ENCODE data around the gene UBE2H.
A peak's percentile ranks its signal among the peaks of the same experiment; 100 is the strongest.
"Not testable (repeated sequence)": the region's sequence is repeated elsewhere in the genome, so short reads cannot be mapped to it uniquely, and the experiment has no call there.

UBE2H gene

DNA sequence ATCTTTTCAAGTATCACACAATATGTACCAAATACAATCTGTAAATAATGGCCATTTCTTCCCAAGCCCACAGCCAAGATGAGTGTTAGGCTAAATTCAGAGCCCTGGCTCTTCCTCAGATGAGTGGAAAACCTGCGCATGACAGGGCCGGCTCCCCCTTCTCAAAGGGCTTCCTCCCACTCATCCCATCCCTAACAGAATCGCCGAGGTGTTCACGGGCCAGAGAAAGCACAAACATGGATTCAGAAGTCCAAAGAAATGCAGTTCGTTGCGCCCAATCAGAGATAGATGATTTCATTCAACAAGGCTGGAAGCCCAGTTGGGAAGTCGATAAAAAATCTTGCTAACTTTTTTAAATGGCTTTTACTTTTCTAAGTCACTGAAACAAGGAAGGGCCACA is 121.8 kb downstream of the UBE2H start:
- DNase-seq (ENCODE audit: low read depth) = no peak
- no peak for TF ChIP-seq CTCF (IDR thresholded peaks at IDR 0.05; ENCODE audit: low read depth, low read length, missing control alignments)
- H3K4me3 ChIP-seq (ENCODE audit: low read depth, low read length) = no peak overlapping the region

DNA sequence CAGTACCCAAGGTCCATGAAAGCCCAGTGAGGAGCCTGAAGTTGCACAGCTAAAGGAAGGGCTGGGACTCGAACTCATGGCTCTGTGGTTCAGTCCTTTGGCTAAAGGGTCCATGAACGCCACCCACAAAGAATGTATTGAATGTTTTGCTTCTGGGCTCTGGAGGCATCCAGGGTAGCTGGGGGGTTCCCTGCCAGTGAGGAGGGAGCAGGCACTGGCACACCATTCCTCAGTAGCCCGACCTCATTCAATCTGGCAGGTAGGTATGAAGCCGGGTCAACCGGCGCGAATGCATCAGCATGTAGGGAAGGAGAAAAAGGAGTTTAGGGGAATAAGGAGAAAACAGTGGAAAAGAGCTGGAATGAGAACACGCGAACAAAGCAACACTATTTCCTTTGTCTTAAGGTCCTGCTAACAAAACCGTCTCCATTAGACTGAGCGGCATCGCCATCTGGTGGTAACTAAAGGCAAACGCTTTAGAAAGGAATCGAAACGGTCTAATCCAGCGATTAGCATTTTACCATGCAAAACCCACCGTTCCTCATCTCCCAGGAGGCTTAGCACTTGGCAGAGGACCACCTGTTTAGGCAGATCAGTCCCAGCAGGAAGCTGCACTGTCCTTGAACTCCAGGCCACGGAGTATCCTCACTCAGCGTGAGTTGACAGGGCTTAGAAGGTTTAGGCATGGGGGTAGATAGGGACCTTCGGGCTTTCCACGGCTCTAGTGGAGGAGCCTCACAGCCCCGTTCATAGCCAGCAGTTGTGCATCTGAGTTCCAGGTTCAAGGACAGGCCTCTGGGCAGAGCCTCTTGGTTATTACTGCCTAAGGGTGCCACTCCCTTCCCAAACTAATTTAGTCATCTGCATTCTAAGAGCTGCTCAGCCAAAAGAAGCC is 122.8 kb downstream of the UBE2H start:
- peak; percentile 52 for DNase-seq (ENCODE audit: low read depth)
- H3K4me3 ChIP-seq (ENCODE audit: low read depth, low read length) = no peak overlapping the region

DNA sequence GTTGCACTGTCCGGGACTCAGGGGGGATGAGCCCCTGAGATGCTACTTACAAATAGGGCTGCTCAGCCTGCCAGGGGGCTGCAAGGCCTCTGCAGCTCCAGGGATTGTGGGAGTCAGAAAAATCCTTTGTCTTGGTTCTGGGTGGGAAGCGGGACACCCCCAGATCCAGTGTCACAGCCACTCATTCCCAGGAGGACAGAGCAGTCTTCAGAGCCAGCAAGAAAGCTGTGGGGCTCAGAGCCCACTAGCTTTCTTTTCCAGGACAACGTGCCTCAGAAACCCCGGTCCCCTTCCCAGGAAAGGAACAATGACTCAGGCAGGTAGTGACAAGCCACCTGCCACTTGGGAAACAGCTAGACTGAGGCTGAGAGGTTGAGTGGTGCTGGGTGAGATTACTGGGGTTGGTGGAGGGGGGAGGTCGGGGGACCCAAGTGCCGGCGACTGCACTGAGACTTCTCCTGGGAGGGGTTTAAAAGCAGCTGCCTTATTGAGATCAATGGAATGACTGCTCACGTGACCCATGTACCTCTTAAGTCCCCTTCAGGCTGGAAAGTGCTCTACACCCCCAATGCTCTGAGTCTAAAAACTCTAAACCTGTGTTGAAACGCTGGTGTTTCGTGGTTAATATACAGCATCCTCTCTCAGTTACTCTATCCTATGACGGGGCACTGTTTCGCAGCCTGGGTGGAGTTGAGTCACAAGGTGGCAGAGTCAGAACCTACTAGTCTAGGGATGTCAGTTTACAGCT is 123.6 kb downstream of the UBE2H start:
- no peak for DNase-seq (ENCODE audit: low read depth)
- no peak overlapping the region for H3K4me3 ChIP-seq (ENCODE audit: low read depth, low read length)
- TF ChIP-seq CTCF (IDR thresholded peaks at IDR 0.05; ENCODE audit: low read depth, low read length, missing control alignments) = no peak

More for the DNA sequence above, 122.8 kb downstream of the UBE2H start:
- TF ChIP-seq CTCF (IDR thresholded peaks at IDR 0.05; ENCODE audit: low read depth, low read length, missing control alignments) = peak; percentile 87

DNA sequence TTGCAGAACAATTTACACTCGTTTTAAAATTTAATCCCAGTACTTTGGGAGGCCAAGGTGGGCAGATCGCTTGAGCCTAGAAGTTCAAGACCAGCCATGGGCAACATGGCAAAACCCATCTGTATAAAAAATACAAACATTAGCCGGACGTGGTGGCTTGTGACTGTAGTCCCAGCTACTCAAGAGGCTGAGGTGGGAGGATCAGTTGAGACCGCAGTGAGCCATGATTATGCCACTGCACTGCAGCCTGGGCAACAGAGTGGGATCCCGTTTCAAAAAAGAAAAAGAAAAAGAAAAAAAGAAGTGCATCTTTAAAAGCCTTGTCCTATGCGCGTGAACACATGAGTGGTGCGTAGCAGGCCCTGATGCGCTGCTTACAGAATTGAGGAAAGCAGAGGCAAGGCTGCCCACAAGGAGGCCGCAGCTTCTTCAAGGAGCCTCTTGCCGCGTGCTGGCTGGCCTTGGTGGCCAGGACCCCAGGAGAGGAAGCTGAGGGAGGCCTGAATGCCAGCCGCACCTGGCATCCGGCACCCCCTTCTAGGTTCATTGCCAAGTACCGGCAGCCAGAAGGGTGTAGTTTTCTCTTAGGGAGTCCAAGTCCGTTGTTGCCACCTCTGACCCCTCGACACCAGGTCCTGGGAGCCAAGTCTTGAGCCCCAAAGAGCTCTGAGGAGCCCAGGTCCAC is 124.5 kb downstream of the UBE2H start:
- no peak for TF ChIP-seq CTCF (IDR thresholded peaks at IDR 0.05; ENCODE audit: low read depth, low read length, missing control alignments)
- H3K4me3 ChIP-seq (ENCODE audit: low read depth, low read length) = no peak overlapping the region
- no peak for DNase-seq (ENCODE audit: low read depth)

GRCh38 chr7:129827467-129827990 is 125.2 kb downstream of the UBE2H start:
- no peak for TF ChIP-seq CTCF (IDR thresholded peaks at IDR 0.05; ENCODE audit: low read depth, low read length, missing control alignments)

DNA sequence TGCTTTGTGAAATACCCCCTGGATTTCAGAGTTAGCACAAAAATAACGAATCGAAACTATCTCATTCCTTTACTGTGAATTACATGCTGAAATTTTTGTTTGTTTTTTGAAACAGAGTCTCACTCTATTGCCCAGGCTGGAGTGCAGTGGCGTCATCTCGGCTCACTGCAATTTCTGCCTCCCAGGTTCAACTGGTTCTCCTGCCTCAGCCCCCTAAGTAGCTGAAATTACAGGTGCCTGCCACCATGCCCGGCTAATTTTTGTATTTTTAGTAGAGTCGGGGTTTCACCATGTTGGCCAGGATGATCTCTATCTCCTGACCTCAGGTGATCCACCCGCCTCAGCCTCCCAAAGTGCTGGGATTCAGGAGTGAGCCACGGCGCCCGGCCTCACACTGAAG is 125.9 kb downstream of the UBE2H start:
- not testable (repeated sequence) for H3K4me3 ChIP-seq (ENCODE audit: low read depth, low read length); DNase-seq (ENCODE audit: low read depth)

More at GRCh38 chr7:129827467-129827990, 125.2 kb downstream of the UBE2H start:
- DNase-seq (ENCODE audit: low read depth) = no peak
- no peak overlapping the region for H3K4me3 ChIP-seq (ENCODE audit: low read depth, low read length)
